Measurements from ENCODE around the gene CALY. TPM values are rescaled to one million over a fixed set of nuclear protein-coding genes. Genes with fewer than 3 reads are reported as not detected.

Gene CALY
- polyA plus RNA-seq, 2 of the 4 experiments (the other 2 are of a cell fraction) = 0.30 to 0.63 TPM

DNA sequence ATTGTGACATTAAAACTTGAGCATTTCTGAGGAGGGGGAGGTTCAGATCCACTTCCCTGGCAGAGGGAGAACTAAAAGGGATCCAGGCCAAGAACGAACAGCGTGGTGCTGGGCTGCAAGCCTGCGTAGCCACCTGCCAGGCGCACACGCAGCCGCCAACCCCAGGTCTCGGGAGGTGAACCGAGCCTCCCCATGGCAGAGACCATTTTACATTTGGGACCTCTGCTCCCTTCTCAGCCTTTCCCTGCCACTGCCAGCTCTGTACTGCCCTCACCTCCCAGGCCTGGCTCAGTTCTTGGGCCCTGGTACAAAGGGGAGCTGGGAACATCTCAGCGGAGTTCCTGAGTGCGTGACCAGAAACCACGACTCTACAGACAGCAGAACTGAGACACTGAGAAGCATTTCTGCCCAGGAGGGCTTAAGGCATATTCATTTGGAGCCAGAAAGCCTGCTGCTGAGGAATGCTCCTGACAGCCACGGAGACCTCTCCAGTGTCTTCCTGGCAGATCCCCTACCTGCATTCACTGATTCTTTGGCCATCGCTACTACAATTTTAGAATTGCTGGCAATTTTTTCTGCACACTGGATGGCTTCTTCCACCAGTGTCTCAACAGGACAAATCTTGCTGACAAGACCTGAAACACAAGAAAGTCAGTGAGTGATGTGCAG, 28.9 kb upstream of the CALY start:
- no peak for FAIRE-seq
- Histone ChIP-seq H3K4me1 (no peaks in the 10 kb centered on the region), H3K4me3 (no peak overlapping the region), H3K4me2 (no peak overlapping the region), H3K9me3 (no peaks in the 10 kb centered on the region), H3K27ac (no peak overlapping the region)
- ChIA-PET CTCF (interaction anchor here (1.1 to 3.9 kb wide), 4 partner anchors 14 to 51 kb away, joined by 3 to 15 read pairs (median 4); no protein-coding TSS in a partner anchor), POLR2A (no interaction called here)
- TF ChIP-seq RNF2 (IDR thresholded peaks at IDR 0.05; ENCODE audit: borderline replicate concordance, low read depth) = no peak
- TF ChIP-seq ZNF302 (CRISPR knock-in tag; IDR thresholded peaks at IDR 0.05) = no peak
- TF ChIP-seq MAFK (IDR thresholded peaks at IDR 0.05; ENCODE audit: partially characterized antibody) = no peak
- TF ChIP-seq PHF8 (IDR thresholded peaks at IDR 0.05; ENCODE audit: borderline replicate concordance, low read depth) = no peak
- no peak for TF ChIP-seq MAZ (IDR thresholded peaks at IDR 0.05; ENCODE audit: borderline replicate concordance, low read depth, low read length)
- no peak for TF ChIP-seq GATA3 (IDR thresholded peaks at IDR 0.05; ENCODE audit: borderline replicate concordance)
- no peak for TF ChIP-seq CHD4 (IDR thresholded peaks at IDR 0.05; ENCODE audit: borderline replicate concordance)
- TF ChIP-seq RARB (CRISPR knock-in tag; IDR thresholded peaks at IDR 0.05) = no peak
- no peak for TF ChIP-seq MYC (IDR thresholded peaks at IDR 0.05; ENCODE audit: borderline replicate concordance, low read length)
- TF ChIP-seq, protein P1, sequence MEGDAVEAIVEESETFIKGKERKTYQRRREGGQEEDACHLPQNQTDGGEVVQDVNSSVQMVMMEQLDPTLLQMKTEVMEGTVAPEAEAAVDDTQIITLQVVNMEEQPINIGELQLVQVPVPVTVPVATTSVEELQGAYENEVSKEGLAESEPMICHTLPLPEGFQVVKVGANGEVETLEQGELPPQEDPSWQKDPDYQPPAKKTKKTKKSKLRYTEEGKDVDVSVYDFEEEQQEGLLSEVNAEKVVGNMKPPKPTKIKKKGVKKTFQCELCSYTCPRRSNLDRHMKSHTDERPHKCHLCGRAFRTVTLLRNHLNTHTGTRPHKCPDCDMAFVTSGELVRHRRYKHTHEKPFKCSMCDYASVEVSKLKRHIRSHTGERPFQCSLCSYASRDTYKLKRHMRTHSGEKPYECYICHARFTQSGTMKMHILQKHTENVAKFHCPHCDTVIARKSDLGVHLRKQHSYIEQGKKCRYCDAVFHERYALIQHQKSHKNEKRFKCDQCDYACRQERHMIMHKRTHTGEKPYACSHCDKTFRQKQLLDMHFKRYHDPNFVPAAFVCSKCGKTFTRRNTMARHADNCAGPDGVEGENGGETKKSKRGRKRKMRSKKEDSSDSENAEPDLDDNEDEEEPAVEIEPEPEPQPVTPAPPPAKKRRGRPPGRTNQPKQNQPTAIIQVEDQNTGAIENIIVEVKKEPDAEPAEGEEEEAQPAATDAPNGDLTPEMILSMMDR (IDR thresholded peaks at IDR 0.05) = no peak
- no peak for TF ChIP-seq CBX2 (IDR thresholded peaks at IDR 0.05; ENCODE audit: borderline replicate concordance, low read depth)
- no peak for ATAC-seq
- 87% methylated on average over 13 of the region's 13 CpGs for WGBS (ENCODE audit: missing lambda C conversion rate)
- no peak for DNase-seq (ENCODE audit: low read depth in 1 of 2, low spot score in 1 of 2)

DNA sequence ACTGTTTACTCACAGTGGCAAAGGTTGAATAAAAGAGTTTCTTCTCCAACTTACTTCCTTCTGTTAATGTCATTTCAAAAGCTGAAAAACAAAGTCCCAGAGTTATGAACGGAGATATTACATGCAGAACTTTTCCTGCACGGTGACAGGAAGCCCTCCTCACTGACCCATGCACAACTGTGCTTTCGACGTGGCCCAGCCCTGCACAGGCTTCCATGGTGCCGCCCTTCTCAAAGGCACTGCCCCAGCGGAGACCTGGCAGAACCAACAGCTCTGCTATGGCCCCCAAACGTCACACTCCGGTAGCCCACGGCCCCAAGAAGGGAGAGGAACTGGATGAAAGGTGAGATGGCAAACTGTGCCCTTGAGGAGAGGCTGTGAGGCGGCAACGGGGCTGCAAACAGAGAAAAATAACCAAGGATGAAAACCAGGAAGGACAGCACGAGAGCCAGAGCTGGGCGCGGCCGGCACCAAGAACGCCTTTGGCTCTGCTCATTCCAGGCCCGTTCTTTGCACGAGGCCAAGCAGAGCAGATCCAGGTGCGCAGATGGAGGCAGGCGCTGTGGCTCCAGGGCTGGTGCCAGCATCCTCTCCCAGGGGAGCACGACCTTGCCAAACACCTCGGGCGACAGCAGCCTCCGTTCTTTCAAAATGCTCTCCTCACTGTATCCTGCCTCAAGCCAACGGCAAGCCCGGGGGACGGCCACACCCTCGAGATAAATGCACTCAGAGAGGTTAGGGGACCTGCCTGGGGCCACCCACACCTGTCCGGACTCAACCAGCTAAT, 28.1 kb upstream of the CALY start:
- FAIRE-seq (no peak), ATAC-seq (no peak), DNase-seq (ENCODE audit: low read depth in 1 of 2, low spot score in 1 of 2) (no peak)
- TF ChIP-seq ZC3H11A (IDR thresholded peaks at IDR 0.05) (no peak), JUN (IDR thresholded peaks at IDR 0.05) (no peak), ZSCAN20 (CRISPR knock-in tag; IDR thresholded peaks at IDR 0.05) (no peak), ZNF302 (CRISPR knock-in tag; IDR thresholded peaks at IDR 0.05) (no peak), POLR2A (IDR thresholded peaks at IDR 0.05; ENCODE audit: low read length) (no peak), PHF8 (IDR thresholded peaks at IDR 0.05; ENCODE audit: borderline replicate concordance, low read depth) (no peak), NR3C1 (IDR thresholded peaks at IDR 0.05) (no peak), POLR2AphosphoS2 (conservative IDR thresholded peaks at IDR 0.05; ENCODE audit: low read length) (no peak), RCOR1 (IDR thresholded peaks at IDR 0.05; ENCODE audit: low read depth, low read length) (no peak), NPAS2 (CRISPR knock-in tag; IDR thresholded peaks at IDR 0.05; ENCODE audit: borderline replicate concordance) (no peak), ESRRA (IDR thresholded peaks at IDR 0.05; ENCODE audit: borderline replicate concordance, low read length) (no peak), CHD2 (IDR thresholded peaks at IDR 0.05; ENCODE audit: low read length, partially characterized antibody) (no peak), CBX8 (IDR thresholded peaks at IDR 0.05) (no peak)
- TF ChIP-seq, protein P2, sequence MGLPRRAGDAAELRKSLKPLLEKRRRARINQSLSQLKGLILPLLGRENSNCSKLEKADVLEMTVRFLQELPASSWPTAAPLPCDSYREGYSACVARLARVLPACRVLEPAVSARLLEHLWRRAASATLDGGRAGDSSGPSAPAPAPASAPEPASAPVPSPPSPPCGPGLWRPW (IDR thresholded peaks at IDR 0.05) = no peak
- TF ChIP-seq, protein P3, sequence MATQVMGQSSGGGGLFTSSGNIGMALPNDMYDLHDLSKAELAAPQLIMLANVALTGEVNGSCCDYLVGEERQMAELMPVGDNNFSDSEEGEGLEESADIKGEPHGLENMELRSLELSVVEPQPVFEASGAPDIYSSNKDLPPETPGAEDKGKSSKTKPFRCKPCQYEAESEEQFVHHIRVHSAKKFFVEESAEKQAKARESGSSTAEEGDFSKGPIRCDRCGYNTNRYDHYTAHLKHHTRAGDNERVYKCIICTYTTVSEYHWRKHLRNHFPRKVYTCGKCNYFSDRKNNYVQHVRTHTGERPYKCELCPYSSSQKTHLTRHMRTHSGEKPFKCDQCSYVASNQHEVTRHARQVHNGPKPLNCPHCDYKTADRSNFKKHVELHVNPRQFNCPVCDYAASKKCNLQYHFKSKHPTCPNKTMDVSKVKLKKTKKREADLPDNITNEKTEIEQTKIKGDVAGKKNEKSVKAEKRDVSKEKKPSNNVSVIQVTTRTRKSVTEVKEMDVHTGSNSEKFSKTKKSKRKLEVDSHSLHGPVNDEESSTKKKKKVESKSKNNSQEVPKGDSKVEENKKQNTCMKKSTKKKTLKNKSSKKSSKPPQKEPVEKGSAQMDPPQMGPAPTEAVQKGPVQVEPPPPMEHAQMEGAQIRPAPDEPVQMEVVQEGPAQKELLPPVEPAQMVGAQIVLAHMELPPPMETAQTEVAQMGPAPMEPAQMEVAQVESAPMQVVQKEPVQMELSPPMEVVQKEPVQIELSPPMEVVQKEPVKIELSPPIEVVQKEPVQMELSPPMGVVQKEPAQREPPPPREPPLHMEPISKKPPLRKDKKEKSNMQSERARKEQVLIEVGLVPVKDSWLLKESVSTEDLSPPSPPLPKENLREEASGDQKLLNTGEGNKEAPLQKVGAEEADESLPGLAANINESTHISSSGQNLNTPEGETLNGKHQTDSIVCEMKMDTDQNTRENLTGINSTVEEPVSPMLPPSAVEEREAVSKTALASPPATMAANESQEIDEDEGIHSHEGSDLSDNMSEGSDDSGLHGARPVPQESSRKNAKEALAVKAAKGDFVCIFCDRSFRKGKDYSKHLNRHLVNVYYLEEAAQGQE (IDR thresholded peaks at IDR 0.05) = no peak
- Histone ChIP-seq H3K4me1 (no peaks in the 10 kb centered on the region), H3K9me3 (no peaks in the 10 kb centered on the region), H3K4me2 (no peak overlapping the region), H3K27ac (no peak overlapping the region), H3K4me3 (no peak overlapping the region)
- 92% methylated on average over 29 of the region's 29 CpGs for WGBS (ENCODE audit: missing lambda C conversion rate)
- CTCF ChIA-PET = interaction anchor here (0.9 to 1.6 kb wide), 5 partner anchors 11 to 50 kb away, joined by 3 to 6 read pairs (median 3); no protein-coding TSS in a partner anchor
- POLR2A ChIA-PET = no interaction called here
